HT-29 (cell line): Measurements from ENCODE around the gene MOCS1. TPM values are rescaled to one million over a fixed set of nuclear protein-coding genes. Genes with fewer than 3 reads are reported as not detected.

ENCODE experiments used
- DNase-seq: peaks from one replicate; pipeline ENCODE4 v3.0.0-alpha.2; 2015; ENCODE audit warnings: low spot score
- total RNA-seq: library from RNA; depleted of rRNA; stranded (reverse); fragments of >200 nt; shearing (Covaris generic); gene quantifications from 2 replicates; pipeline ENCODE4 v1.2.3, GENCODE V29; 2014

MOCS1 gene
- total RNA-seq, 1 experiment from 2014 or later: 2.4 TPM

- no peak for DNase-seq
Measured at GRCh38 chr6:39924283-39924682, 10.0 kb downstream of the MOCS1 start.

- DNase-seq: no peak
Measured at GRCh38 chr6:39923861-39924260, 10.4 kb downstream of the MOCS1 start.

DNA sequence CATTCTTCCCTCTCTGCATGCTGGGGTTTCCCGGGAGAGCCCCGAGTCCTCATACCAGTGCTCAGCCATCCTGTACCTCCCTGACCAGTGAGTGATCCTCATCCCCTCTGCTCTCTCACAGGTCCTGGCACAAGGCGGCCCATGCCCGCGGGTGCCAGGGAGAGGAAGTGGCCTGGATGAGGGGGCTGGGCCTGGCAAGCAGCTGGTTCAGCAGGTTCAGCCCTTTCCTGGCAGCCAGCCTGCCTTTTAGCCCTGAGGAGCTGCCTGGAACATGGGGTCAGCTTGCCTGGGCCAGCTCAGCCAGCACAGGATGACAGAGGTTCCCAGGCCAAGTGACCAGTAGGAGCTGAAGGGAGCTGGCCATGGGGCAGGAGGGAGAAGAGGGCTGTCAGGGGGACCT is 10.9 kb downstream of the MOCS1 start:
- peak; percentile 21 for DNase-seq

DNA sequence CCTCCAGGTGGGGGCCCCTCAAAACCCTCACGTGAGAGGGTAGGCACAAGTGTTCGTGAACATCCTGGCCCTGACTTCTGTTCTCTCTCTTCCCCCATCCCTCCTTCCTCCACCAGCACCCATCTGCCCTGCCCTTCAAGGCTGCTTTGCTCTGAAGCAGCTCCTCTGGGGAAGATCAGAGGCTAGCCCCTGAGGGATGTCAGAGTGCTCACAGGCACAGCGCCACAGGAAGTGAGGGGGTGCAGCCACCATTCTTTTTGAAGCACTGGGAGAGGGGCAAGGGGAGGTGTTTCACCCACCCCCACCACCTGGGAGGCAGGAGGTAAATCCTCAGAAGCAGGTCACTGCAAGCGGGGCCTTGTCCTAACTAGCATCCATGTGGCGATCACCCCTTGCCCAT is 11.4 kb downstream of the MOCS1 start:
- no peak for DNase-seq

GRCh38 chr6:39920157-39920556 is 14.1 kb downstream of the MOCS1 start:
- no peak for DNase-seq

- DNase-seq: no peak
Measured at GRCh38 chr6:39918831-39919230, 15.4 kb downstream of the MOCS1 start.

- no peak for DNase-seq
Measured at GRCh38 chr6:39917981-39918380, 16.3 kb downstream of the MOCS1 start.

- DNase-seq: no peak
Measured at GRCh38 chr6:39917329-39917728, 16.9 kb downstream of the MOCS1 start.

DNA sequence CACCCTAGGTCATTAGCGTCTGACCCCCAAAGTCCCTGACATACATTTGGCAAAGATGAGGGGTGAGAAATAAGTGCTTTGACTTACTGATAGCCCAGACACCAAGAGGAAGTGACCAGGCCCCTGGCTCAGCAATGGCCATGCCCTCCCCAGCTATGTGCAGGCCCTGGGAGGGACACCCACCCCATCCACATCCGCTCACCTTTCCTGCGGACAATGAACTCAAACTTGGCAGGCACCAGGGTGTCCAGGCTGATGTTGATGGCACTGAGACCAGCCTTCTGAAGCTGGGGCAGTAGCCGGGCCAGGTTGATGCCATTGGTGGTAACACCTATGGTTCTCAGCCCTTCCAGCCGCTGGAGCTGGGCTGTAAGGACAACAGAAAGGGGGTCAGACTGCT is 18.4 kb downstream of the MOCS1 start:
- no peak for DNase-seq

DNA sequence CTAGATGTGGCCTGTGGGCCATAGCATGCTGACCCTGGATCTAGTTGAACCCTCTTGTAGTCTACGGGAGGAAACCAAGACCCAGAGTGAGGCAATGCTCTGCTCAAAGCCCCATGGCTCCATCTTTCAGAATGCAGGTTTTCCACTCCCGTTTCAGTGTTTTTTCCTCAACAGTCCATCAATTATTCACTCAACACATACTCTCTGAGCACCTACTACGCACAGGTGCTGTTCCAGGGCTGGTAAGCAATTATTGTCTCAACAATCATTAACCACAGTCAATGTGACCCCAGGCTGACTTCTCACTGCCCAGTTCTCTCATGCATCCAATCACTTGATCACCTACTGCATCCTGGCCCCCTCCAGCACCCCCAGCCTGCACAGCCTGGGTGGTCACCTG is 20.0 kb downstream of the MOCS1 start:
- DNase-seq: no peak

DNA sequence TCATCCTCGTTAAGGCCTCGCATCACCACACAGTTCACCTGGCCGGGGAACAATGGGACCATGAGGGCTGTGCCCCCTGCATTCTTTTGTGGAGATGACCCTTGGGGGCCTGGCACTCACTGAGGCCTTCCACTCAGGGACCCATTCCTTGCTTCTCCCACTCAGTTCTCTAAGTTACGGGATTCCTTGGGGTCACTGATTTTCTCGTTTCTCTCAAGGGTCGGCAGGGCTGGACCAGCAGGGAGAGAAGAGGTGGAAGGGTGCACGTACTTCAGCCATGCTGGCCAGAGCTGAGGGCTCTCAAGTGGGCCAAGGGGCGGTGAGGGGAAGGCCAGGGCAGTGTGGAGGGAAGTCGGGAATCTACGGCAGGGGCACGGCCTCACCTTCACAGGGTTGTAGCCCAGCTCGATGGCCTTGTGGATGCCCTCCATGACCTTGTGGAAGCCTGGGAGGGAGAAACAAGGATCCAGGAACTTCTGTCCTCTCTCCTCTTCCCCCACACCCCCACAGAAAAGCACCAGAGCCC is 20.8 kb downstream of the MOCS1 start:
- no peak for DNase-seq

GRCh38 chr6:39912446-39912845 is 21.8 kb downstream of the MOCS1 start:
- no peak for DNase-seq

- no peak for DNase-seq
Measured at GRCh38 chr6:39911513-39912125, 22.6 kb downstream of the MOCS1 start.

DNA sequence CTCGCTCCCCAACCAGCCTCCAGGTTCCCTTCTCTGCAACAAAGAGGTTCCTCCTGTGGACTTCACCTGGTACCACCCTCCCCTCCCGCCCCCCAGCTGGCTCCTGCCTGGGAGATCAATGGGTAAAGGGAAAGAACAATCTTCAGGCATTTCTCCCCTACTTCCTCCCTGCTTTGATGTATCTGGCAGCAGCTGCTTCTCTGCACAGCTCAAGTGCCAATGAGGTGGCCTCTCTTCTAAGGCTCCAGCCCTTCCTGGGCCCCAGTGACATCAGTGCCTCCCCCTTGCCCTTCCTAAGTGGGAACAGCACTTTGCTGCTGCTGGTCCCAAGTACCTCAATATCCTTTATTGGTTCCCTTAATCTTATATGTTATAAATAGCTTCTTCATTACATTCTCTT is 23.5 kb downstream of the MOCS1 start:
- DNase-seq: no peak

GRCh38 chr6:39910164-39910563 is 24.1 kb downstream of the MOCS1 start:
- DNase-seq: no peak

GRCh38 chr6:39909701-39910100 is 24.6 kb downstream of the MOCS1 start:
- no peak for DNase-seq

GRCh38 chr6:39908838-39909583 is 25.3 kb downstream of the MOCS1 start:
- no peak for DNase-seq

- no peak for DNase-seq
Measured at GRCh38 chr6:39907871-39908575, 26.2 kb downstream of the MOCS1 start.

- DNase-seq: no peak
Measured at GRCh38 chr6:39906318-39906761, 27.9 kb downstream of the MOCS1 start.

DNA sequence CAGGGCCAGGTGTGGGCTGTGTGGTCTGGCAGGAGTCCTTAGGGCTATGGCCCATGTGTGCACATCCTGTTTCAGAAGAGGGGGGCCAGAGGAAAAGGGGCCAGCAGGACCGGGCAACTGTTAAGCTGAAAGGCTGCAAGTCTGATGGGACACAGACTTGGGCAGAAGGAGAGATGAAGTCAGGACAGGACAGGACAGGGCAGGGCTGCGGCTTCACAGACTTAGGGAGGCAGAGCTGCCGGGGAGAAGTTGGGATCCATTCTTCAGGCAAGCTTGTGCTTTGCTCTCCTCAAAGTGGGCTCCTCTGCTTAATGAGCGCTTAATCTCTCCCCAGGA is 28.7 kb downstream of the MOCS1 start:
- no peak for DNase-seq

- DNase-seq: no peak
Measured at GRCh38 chr6:39904946-39905639, 29.2 kb downstream of the MOCS1 start.

GRCh38 chr6:39903656-39904055 is 30.6 kb downstream of the MOCS1 start:
- DNase-seq: no peak
